NB4 (cell line): ENCODE data around the gene EEIG1.

ENCODE experiments used
- DNase-seq: peaks from one replicate; pipeline ENCODE4 v3.0.0; 2010; ENCODE audit warnings: low read depth
- H3K4me3 ChIP-seq: one replicate; pipeline ENCODE4 v1.5.1; 2011; ENCODE audit warnings: mild to moderate bottlenecking, low read depth, low read length, moderate library complexity
- CTCF ChIP-seq: IDR thresholded peaks from one replicate; pipeline ENCODE4 v1.5.1; 2012; ENCODE audit warnings: low read depth, low read length
- MYC ChIP-seq: IDR thresholded peaks from 2 replicates; pipeline ENCODE4 v1.6.1; 2011; ENCODE audit warnings: low read depth, low read length
- POLR2A ChIP-seq: IDR thresholded peaks from 2 replicates; pipeline ENCODE4 v1.6.1; 2011; ENCODE audit warnings: mild to moderate bottlenecking; ENCODE audit not compliant: insufficient read length; ENCODE audit errors: extremely low read depth
- TF ChIP-seq, protein P1 (sequence below): IDR thresholded peaks from 2 replicates; pipeline ENCODE4 v1.6.1; 2011; ENCODE audit warnings: low read depth, low read length

EEIG1 gene

GRCh38 chr9:127943731-127944144 is 37.1 kb downstream of the EEIG1 start:
- no peak overlapping the region for H3K4me3 ChIP-seq
- peak; percentile 79 for DNase-seq
- TF ChIP-seq CTCF (peak; percentile 84), POLR2A (no peak), MYC (no peak)
- TF ChIP-seq, protein P1, sequence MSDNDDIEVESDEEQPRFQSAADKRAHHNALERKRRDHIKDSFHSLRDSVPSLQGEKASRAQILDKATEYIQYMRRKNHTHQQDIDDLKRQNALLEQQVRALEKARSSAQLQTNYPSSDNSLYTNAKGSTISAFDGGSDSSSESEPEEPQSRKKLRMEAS: peak; percentile 32; the same call in 1 of the 2 replicates

- TF ChIP-seq CTCF (no peak), MYC (no peak), POLR2A (no peak)
- TF ChIP-seq, protein P1: no peak
- no peak overlapping the region for H3K4me3 ChIP-seq
- DNase-seq: no peak
Measured at GRCh38 chr9:127943011-127943662, 37.7 kb downstream of the EEIG1 start.

- DNase-seq: peak; percentile 68
- no peak overlapping the region for H3K4me3 ChIP-seq
- TF ChIP-seq CTCF: peak; percentile 68
- no peak for TF ChIP-seq POLR2A
Measured at GRCh38 chr9:127942216-127943010, 38.4 kb downstream of the EEIG1 start.

GRCh38 chr9:127941961-127942215 is 38.9 kb downstream of the EEIG1 start:
- H3K4me3 ChIP-seq: no peak overlapping the region
- TF ChIP-seq CTCF: no peak
- DNase-seq: no peak

- H3K4me3 ChIP-seq: no peak overlapping the region
- no peak for TF ChIP-seq CTCF
- no peak for TF ChIP-seq POLR2A
- TF ChIP-seq MYC: no peak
- TF ChIP-seq, protein P1: no peak
- DNase-seq: no peak
Measured at GRCh38 chr9:127941062-127941960, 39.5 kb downstream of the EEIG1 start.
